Measurements from ENCODE around the gene PER1.

The PER1 gene

DNA sequence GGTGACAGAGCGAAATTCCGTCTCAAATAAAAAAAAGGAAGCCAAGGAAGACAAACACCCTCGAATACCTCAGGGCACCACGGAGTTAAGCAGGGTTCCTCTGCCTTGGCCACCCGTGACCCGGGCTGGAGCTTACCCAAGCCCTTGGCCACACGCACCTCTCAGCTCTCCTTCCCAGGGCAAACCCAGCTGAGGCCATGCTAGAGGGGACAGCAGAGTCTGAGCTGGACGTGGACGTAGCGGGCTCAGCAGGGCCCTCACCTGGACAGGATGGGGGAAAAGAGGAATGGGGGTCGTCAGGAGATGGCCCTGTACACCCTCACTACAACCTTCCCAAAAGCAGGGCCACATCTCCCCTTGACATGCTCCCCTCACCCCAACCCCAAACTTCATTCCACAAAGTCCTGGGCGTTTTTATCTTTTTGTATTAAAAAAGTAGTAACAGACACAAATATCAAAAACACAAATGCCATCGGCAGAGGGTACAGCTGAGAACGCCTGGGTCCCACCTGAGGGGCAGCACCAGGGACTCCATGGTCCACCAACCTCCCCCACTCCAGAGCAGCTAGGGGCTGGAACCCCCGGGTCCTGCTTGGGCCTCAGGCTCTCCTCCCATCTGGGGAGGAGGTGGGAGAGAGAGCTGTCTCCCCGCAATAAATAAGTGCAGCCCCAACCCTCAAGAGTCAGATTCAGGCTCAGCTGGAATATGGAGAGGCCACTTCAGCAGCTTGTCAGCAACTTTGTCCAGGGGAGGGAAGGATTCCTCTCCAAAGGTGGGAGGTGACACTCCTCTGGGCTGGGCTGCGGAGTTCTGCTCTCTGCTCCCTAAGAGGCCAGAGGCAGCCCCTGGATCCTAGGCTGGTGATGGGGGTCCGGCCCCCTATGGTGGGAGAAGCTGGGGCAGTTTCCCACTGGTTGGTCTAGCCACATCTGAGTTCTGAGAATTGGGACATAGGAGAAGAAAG lies 11.9 kb downstream of the PER1 start:
- peak in 1 of 2 donors; percentile 26 for DNase-seq

DNA sequence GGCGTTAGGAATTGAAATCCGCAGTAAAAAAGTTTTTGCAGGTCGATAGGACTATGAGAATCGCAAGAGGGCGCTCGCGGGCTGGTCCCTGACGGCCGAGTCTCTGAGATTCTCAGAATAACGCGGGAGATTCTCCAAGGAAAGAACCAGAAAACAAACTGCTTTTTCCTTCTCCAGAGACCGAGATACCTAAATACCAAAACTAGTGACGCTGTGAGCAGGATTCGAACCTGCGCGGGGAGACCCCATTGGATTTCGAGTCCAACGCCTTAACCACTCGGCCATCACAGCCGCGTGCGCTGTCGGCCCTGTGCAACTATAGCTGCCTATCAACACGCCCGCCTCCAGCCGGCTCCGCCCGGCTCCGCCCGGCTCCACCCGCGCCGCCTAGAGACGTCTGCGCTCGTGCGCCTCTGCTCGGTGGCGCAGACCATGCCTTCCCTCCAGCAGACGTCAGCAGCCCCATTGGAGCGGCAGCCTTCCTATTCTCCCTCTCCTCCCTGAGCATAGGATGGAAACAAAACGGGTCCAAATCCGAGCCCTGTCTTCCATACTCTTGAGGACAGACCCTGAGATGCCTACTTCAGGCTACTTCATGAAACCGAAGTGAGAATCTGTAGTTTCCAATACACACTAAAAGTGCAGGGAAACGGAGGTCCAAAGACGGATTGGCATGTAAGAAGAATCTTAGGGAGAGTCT lies 13.4 kb downstream of the PER1 start:
- DNase-seq: peak; percentile 96 to 99

DNA sequence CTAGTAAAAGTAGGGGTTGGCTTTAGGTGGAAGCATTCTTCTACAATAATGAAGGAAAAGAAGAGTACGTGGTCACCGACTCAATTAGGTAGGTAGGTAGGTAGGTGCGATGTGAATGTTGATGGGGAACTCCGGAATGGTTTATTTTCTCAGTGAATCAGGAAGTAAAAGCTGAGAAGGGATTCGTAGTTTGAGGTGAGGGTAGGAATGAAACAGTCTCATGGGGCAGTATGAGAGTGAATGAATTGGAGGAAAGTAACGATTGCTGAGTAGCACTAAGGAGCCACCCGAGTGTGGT lies 13.9 kb downstream of the PER1 start:
- DNase-seq: no peak

DNA sequence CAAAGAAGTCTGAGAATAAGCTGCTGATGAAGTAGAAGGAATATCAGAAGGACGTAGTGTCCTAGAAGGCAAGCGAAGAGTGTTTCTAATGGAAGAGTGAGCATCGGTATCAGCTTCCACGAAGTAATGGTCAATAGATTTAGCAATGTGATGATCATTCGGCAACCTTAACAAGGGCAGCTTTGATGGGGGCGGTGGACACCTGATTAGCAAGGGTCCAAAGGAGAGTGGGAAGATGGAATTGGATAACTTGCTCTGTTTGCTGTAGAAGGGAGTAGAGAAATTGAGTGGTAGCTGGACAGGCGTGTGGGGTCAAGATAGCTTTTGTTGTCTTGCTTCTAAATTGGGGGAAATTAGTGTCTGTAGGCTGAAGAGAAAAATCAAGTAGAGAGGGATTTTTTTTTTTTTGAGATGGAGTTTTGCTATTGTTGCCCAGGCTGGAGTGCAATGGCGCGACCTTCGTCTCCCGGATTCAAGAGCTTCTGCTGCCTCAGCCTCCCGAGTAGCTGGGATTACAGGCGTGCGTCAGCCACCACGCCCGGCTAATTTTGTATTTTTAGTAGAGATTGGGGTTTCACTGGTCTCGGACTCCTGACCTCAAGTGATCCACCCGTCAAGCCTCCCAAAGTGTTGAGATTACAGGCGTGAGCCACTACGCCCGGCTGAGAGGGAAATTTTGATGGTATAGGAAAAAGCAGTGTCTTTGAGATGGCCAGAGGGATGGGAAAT lies 14.4 kb downstream of the PER1 start:
- no peak for DNase-seq

DNA sequence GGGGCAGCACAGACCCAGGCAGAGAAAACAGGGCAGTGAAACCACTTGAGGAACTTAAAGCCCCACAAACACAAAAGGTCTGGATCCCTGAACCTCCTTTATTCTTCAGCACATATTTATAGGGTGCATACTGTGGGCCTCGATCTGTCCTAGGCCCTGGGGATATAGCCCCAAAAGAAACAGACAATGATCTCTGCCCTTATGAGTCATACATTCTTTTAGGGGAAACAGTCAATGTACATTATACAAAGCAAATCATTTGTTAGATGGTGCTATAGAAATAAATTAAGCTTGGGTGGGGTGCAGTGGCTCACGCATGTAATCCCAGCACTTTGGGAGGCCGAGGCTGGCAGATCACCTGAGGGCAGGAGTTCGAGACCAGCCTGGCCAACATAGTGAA lies 18.3 kb downstream of the PER1 start:
- no peak for DNase-seq

DNA sequence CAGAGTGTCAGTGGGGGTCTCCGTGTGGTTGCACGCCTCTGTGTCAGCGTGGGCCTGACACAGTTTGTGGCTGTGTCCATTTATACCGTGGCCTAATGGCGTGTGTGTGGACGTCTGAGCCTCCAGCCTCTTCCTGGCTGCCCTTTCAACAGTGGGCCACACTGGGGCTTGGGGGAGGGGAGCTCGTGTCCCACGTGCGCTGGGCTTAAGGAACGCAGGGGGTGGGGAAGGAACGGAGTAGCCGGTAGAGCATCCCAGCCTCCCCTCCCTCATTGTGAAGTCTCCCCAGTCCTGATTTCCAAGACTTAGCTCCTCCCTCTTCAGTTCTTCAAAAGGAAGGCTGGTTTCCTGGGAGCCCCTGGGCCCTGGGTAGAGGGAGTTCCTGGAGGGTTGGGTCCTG lies 18.8 kb downstream of the PER1 start:
- no peak for DNase-seq

DNA sequence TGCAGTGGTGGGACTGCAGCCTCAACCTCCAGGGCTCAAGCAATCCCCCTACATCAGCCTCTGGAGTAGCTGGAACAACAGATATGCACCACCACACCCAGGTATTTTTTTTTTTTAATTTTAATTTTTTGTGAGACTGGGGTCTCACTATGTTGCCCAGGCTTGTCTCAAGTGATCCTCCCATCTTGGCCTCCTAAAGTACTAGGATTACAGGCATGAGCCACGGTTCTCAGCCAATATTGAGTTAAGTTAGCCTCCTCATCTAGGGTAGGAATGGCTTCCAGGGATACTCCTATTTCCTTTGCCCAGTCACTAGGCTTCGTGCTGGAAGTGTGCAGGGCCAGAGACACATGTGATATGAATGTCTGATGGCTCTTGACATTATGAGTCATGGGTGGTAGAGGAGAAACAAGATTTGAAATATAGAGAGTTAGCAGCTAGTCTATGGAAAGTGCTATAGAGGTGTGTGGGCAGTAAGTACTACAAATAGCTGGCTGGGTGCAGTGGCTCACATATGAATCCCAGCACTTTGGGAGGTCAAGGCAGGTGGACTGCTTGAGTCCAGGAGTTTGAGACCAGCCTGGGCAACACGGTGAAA lies 20.3 kb downstream of the PER1 start:
- DNase-seq: no peak

DNA sequence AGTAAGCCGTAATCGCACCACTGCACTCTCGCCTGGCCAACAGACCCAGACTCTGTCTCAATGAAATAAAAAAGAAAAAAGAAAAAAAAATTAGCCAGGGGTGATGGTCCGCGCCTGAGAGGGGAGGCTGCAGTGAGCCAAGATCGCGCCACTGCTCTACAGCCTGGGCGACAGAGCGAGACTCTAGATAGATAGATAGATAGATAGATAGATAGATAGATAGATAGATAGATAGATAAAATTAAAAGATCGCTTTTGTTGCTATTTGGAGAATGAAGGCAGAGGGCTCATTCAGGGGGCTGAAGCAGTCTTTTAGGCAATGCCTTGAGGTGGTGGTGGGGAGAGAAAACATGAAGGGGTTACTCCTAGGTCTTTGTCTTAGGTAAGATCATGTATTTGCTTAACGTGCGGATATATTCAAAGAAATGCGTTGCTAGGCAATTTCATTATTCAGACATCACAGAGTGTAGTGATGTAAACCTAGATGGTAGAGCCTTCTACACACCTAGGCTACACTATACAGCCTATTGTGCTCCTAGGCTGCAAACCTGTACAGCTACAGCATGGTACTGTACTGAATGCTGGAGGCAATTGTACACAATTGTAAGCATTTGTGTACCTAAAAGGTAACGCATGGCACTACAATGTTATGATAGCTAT lies 23.9 kb downstream of the PER1 start:
- DNase-seq: no peak

DNA sequence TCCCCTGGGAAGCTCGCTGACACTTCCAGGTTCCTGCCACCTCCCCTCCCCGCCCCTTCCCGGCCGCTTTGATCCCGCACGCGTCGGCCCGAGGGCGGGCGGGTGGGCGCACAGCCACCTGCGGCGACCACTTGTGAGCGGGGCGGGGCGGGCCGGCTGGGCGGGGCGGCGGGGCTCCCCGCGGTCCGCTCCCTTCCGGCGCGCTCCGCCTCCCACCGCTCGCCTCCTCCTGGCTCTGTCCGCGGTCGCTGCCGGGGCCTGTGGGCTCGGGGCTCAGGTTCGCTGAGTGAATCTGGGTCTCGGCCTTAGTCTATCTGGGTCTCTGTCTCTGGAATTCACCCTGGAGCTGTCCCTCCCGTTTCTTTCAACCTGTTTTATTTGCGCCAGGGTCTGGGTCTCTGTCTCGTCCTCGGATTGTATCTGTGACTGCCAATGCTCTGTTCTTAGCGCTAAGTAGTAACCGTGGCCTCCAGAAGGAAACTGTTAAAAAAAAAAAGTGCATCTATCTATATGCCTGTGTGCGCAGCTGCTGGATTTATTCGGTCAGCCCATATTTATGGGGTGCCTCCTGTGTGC lies 25.6 kb downstream of the PER1 start:
- no peak for DNase-seq

DNA sequence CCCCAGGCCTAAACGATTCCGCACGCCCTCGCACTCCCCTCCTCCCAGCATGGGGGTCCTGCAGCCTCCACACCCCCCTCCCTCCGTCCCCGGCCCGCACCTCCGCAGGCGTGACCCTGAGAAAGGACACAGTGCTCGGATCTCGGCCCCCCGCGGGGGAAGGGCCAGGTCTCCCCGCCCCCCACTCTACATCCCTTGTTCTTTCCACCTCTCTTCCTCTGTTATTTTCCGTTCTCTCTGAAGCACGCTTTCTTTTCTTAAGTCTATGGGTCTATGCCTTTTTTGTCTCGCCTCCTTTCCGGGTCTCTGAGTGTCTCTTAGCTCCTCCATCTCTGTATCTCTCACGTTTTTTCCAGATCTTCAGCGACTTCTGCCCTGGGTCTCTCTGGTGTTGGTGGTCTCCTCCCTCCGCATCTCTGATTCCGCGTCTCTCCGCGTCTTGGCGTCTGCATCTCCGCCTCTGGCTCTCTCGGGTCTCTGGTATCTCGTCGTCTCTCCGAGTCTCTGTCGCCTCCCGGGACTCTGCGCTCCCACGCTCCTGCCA lies 26.2 kb downstream of the PER1 start:
- DNase-seq: no peak

DNA sequence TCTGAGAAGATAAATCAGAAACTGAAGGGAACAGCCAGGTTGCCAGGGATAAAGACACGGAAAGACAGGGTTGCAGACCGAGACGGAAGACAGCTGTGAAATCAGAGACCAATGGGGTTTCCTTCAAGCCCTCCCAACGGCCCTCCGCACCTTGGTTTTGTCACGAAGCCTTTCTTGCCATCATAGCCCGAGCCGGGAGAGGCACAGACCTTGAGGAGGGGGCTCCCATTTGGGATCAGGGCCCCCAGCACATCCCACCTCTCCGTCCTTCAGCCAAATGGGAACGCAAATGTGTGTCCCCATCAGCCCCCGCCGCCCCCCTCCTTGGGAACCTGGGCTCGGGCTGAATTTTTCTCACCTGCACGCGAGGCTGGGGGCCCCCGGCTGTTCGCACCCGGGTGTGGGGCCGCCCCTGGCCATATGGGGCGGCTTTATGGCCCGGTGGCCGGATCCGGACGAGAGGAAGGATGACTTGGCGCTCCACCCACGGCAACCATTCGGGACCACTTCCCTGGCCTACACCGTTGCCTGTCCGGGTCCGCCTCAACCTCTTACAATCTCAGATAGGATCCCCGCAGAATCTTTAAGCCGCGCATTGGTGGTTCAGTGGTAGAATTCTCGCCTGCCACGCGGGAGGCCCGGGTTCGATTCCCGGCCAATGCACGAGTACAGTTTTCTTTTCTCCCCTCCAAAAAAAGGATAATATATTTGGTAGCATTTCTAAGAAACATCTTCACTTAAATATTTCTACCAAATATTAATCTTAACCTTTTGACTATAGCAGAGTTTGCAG lies 26.9 kb downstream of the PER1 start:
- DNase-seq: peak; percentile 59 to 96

DNA sequence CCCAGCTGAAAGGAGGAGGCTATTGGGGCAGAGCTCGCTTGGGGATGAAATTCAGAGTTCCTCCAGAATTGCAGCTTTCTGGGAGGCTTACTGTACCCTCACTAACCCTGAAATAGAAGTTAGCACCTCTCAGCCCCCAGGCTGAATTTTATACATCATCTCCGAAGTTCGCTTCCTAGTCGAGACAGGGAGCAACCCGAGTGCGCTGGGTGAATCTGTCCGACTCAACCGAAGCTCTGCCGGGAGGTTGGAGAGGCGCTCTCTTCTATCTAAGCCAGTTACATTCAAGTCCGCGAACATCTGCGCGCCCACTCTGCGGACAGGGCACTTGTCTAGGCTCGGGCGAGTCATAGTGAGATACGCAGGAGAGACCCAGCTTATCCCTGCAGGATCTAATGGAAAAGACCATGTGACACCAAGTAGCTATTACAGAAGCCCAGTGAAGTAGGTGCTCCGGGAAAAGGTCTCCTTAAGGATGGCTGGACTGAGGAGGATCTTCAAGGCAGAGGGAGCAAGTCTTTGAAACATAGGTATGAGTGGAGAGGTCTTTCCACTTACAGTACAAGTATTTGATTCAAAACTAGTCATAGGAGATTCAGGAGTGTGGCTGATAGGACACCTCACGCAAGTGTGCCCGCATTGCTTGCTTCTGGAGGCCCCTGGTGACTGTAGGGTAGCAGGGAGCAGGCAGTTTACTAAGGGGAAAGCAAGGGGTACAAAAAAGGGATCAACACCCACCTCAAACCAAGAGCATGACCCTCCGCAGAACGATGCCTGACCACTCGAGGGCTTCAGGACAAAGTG lies 27.7 kb downstream of the PER1 start:
- DNase-seq: no peak

DNA sequence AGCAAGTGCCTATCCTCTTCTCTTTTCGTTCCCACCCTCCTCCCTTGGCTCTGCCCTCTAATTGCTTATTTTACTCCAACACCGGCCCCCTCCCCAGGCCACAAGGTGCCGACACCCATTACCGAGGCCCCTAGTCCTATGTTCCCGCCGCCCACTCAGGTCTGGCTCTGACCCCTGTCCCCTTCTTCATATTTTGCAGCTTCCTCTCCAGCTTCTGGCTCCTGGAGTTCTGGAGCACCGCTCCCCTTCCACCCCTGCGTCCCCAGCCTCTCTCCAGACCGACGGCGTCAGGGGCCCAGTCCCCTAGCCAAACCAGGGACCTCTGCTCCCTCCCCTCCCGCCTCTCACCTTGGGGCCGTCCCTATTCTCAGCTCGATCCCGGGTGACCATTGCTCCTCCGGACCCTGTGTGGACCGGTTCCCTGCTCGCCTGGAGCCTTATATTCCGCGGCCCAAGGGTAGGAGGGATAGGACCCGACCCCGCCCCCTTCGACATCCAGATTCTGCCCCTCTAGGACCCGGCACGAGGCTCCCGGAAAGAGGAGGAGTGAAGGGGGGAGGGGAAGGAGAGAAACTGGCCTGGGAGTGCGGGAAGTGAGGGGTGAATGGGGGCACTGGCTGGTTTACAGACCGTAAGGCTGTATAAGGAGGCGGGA lies 28.4 kb downstream of the PER1 start, which contains the start of gene HES7:
HES7 (minus strand) TSS at position 412 of the 655 bp plus-strand sequence; CDS start at position 390, 22 bp downstream.
- DNase-seq: no peak

DNA sequence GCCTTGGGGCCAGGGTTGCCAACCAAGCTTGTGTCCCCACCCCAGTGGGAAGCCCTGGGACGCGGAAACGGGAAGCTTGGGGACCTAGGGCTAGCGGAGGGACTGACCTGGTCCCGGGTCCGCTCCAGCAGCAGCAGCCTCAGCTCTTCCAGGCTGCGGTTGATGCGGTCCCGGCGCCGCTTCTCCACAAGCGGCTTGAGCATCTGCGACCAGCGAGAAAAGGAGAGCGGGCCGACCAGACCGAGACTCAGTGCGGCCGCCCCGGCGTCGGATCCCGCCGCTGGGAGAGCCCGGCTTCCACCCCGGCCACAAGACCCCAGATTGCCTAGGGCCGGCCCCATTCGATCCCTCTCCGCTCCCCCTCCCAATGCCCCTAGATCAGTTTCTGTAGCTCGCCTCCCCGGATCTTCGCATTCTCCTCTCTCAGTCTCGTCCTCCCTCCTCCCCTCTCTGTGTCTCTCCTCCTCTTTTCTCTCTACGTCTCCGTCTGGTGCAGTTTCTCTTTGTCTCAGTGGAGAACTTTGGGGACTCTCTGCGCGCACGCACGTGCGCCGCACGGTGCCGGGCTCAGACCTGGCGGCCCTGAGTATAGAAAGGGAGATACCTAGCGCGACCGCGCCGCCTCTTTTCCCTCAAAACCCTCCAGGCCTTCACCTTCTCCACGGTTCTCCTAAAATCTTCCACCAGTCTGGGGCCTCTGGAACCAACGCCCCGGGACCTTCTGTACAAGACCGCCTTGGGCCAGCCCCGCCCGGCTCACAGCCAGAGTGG lies 29.1 kb downstream of the PER1 start:
- DNase-seq: no peak

DNA sequence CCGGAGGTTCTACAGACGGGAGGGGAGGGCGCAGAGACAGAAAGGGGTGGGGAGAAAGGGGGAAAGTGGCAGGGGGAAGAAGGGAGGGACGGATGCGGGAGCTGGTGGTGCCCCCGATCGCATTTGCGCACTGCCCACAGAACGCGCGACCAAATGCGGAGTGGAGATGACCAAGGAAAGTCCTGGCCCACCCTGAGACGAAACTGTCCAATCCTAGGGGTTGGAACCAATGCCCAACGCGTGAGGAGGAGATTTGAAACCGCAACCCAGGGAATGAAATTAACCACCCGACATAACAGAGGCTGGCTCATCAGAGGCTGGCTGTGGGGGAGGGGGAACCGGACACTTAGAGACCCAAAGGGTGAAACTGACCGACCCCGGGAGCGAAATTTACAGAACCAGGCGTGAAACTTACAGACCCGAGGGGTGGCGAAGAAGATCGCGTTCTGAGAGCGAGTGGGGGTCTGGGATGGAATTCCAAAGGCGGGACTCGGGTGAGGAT lies 29.7 kb downstream of the PER1 start:
- no peak for DNase-seq

DNA sequence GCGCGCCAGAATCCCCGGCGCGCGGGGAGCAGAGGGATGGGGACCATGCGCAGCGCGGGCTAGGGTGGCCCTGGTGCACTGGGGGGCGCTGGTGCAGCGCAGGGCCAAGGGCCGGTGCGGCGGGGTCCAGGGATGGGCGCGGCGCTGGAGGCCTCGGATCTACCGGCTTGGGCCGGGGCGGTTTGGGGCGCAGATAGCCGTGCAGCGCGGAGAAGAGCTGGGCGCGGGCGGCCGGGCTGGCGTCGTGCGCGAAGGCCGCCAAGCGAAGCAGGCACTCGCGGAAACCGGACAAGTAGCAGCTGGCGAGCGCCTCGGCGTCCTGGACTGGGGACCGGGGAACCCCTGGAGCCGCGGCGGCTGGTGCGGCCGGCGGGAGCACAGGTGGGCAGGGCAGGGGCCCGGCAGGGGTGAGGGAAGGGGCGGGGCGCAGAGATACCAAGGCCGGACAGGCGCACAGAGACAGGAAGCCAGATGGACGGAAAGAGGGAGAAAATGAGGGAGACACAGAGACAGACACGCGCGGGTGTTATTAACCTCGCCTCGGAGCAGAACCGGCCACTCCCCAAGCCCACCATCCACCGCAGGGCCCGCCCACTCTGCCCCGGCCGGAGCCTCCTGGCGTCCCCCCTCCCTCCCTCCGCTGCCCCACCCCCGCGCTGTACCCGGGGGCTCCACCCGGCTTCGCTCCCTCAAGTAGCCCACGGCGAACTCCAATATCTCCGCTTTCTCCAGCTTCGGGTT lies 30.4 kb downstream of the PER1 start:
- peak; percentile 24 to 32 for DNase-seq

DNA sequence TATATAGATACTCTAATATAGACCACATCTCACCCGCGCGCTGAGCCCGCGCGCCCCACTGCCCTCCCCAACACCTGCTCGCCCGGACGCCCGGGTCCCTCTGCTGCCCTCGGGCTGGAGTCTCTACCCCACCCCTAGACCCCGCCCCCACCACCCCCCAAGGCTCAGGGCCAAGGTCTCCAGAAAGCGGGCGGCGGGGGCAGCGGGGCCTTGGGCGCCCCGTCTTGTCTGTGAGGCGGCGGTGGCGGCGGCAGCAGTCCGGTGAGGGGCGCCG lies 30.9 kb downstream of the PER1 start:
- DNase-seq: no peak
